Pancreas (tissue), 10 donors: Measurements from ENCODE around the gene NEDD9. TPM values are rescaled to one million over a fixed set of nuclear protein-coding genes. Genes with fewer than 3 reads are reported as not detected.

Experiments
- ATAC-seq, 4 donors: fragments of 200-7000 bp; cut with Tn5 transposase; one replicate each; pipeline versions ENCODE4 v1.8.0 to v1.9.1; 2020; ENCODE audit warnings: mild to moderate bottlenecking in 4 of 4, moderate library complexity in 4 of 4
- DNase-seq, 6 donors: peaks; one replicate each; pipeline ENCODE4 v3.0.0-alpha.2; 2020
- FAIRE-seq: peaks from 2 replicates; lab custom pipeline; 2012; peaks lifted over from hg19 to GRCh38; lab: Jason Lieb, UNC
- H3K27ac ChIP-seq, 4 donors: fragments of 200-600 bp; sonication (generic); 1 replicate in 3 of 4; 2 replicates in 1 of 4; pipeline versions ENCODE4 v1.5.0 to v1.8.0; 2020
- H3K27me3 ChIP-seq, 4 donors: fragments of 200-600 bp; one replicate each; pipeline ENCODE4 v1.8.0; 2021
- H3K36me3 ChIP-seq, 3 donors: fragments of 200-600 bp; sonication (generic) in 1 of 3; one replicate each; pipeline versions ENCODE4 v1.5.0 to v1.8.0; 2020 to 2021
- H3K4me1 ChIP-seq, 3 donors: fragments of 200-600 bp; one replicate each; pipeline ENCODE4 v1.8.0; 2021
- H3K4me3 ChIP-seq, 4 donors: fragments of 200-600 bp; sonication (generic) in 2 of 4; one replicate each; pipeline versions ENCODE4 v1.5.0 to v1.8.0; 2020 to 2021
- H3K9me3 ChIP-seq, 4 donors: fragments of 200-600 bp; one replicate each; pipeline ENCODE4 v1.8.0; 2021
- CTCF ChIP-seq, 4 donors: fragments of 200-600 bp; sonication (generic) in 3 of 4; IDR thresholded peaks; one replicate each; pipeline versions ENCODE4 v1.5.0 to v1.8.0; 2021; ENCODE audit warnings: antibody characterized with exemption in 4 of 4
- WGBS, 2 donors: extraction: QIAGEN DNeasy Blood & Tissue Kit; methylation state at CpG; one replicate each; pipeline ENCODE4 v1.1.7; 2013; 5-methylcytosine and 5-hydroxymethylcytosine counted together
- intact Hi-C, 3 donors: fragments of 100-400 bp; cut with DNase I; formaldehyde crosslinking; loops; one replicate each; pipeline versions ENCODE4 v1.11.1 to v1.14.2; 2022
- polyA plus RNA-seq, 2 donors: library from polyadenylated mRNA; stranded (reverse); fragments of 200-250 nt; gene quantifications; one replicate each; pipeline ENCODE4 v1.2.3, GENCODE V29; 2013
- total RNA-seq, 6 donors: library from RNA; stranded (reverse); fragmentation: NEBNext Ultra II Directional in 4 of 6; extraction: Animal tissue kit (Norgen Biotek cat#: 25700) in 4 of 6; gene quantifications; one replicate each; pipeline versions ENCODE4 v1.2.1 to v1.2.4, GENCODE V29; 2021 to 2023
- donor health status: healthy with polysubstance abuse.
- donor health status: DM: no; HTN: no; CAD: no; lungs with moderate emphysema.
- donor health status: DM: no; HTN: no; CAD: no.
- donor health status: control.
- donor health status: control.
- donor health status: Bipolar disorder and iron deficiency.
- donor health status: DM: yes; HTN: yes; CAD: no.
- donor health status: DM: no; HTN: no; CAD: no.
- donor health status: DM: no; HTN: no; CAD: no.
- donor health status: DM: yes; HTN: yes; CAD: no.

Gene NEDD9
- total and polyA plus RNA-seq, 8 donors: 4.8 to 13.2 (median 8.3) TPM

- Histone ChIP-seq H3K27me3 (no peaks in the 10 kb centered on the region), H3K36me3 (no peaks in the 10 kb centered on the region), H3K4me3 (no peak overlapping the region), H3K9me3 (no peaks in the 10 kb centered on the region), H3K27ac (no peak overlapping the region), H3K4me1 (peaks cover 0 to 3% (median 0%) of the 10 kb centered on the region in 3 donors)
- no peak for TF ChIP-seq CTCF (IDR thresholded peaks at IDR 0.05)
- DNase-seq (no peak), ATAC-seq (peak in 3 of 4 donors; percentile 13 to 21 (median 18)), FAIRE-seq (no peak)
- WGBS, 2 donors: 76 to 78% methylated on average over 11 of the region's 11 CpGs
- intact Hi-C loops: loop anchor here in 2 of 3 donors (5.0 to 10.0 kb wide), 2 partner anchors 251 to 254 kb away; no protein-coding TSS in a partner anchor
These were observed 8.8 kb upstream of the NEDD9 start for GRCh38 chr6:11241154-11241792.

DNA sequence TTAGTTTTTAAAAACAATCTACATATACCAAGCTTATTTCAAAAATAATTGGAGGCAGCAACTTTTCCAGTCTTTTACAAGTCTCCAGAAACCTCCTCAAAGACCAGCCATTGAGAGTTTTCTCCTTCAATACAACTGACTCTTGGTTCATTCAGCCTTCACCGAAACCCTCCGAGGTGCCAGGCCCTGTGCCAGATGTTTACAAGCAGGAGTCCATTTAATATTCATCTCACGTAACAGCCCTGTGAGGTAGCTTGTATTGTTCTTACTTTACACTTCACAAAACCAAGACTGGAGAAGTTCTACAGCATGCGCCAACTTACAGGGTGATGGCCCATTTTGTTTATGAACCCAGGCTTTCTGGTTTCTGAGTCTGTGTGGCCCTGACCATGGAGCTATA is 5.5 kb upstream of the NEDD9 start:
- WGBS, 2 donors: 92 to 97% methylated on average over 4 of the region's 4 CpGs
- TF ChIP-seq CTCF (IDR thresholded peaks at IDR 0.05): no peak
- Histone ChIP-seq H3K9me3 (no peaks in the 10 kb centered on the region), H3K36me3 (no peaks in the 10 kb centered on the region), H3K27ac (no peak overlapping the region), H3K27me3 (no peaks in the 10 kb centered on the region), H3K4me1 (peaks cover 0 to 11% (median 0%) of the 10 kb centered on the region in 3 donors), H3K4me3 (no peak overlapping the region)
- ATAC-seq (no peak), FAIRE-seq (no peak), DNase-seq (no peak)
- intact Hi-C loops: no loop called here

GRCh38 chr6:11237428-11237827 is 5.0 kb upstream of the NEDD9 start:
- Histone ChIP-seq H3K27me3 (no peaks in the 10 kb centered on the region), H3K36me3 (no peaks in the 10 kb centered on the region), H3K27ac (no peak overlapping the region), H3K4me1 (peaks cover 0 to 11% (median 0%) of the 10 kb centered on the region in 3 donors), H3K9me3 (no peaks in the 10 kb centered on the region), H3K4me3 (no peak overlapping the region)
- 85 to 92% methylated on average over 4 of the region's 4 CpGs for WGBS, 2 donors
- no peak for DNase-seq
- intact Hi-C loops: no loop called here
- no peak for TF ChIP-seq CTCF (IDR thresholded peaks at IDR 0.05)
- no peak for FAIRE-seq
- no peak for ATAC-seq

DNA sequence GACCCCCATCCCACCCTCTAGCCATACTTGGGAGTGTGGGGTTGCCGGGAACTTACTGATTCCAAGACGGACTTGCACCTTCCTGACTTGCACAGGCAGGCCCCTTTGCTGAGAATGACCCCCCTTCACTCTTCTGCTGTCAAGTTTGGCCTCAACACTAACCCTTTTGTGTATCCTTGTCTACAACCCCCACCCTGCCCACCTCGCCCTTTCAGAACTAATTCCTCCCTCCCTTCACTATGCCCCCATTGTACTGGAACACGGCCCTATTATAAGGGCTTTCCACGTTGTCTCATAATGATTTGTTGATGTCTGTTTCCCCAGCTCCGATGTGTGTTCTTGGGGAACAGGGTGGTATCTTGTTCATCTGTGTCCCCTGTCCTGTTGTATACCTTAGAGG is 4.4 kb upstream of the NEDD9 start:
- no peak for TF ChIP-seq CTCF (IDR thresholded peaks at IDR 0.05)
- no peak for FAIRE-seq
- H3K9me3 ChIP-seq: no peaks in the 10 kb centered on the region
- H3K27ac ChIP-seq: peak overlapping the region in 1 of 4 donors; percentile 33
- WGBS, 2 donors: 80 to 83% methylated on average over 6 of the region's 6 CpGs
- no peaks in the 10 kb centered on the region for H3K27me3 ChIP-seq
- H3K4me3 ChIP-seq: no peak overlapping the region
- no peak for ATAC-seq
- no peaks in the 10 kb centered on the region for H3K36me3 ChIP-seq
- no peak for DNase-seq
- peaks cover 0 to 9% (median 0%) of the 10 kb centered on the region in 3 donors for H3K4me1 ChIP-seq
- intact Hi-C loops: no loop called here

DNA sequence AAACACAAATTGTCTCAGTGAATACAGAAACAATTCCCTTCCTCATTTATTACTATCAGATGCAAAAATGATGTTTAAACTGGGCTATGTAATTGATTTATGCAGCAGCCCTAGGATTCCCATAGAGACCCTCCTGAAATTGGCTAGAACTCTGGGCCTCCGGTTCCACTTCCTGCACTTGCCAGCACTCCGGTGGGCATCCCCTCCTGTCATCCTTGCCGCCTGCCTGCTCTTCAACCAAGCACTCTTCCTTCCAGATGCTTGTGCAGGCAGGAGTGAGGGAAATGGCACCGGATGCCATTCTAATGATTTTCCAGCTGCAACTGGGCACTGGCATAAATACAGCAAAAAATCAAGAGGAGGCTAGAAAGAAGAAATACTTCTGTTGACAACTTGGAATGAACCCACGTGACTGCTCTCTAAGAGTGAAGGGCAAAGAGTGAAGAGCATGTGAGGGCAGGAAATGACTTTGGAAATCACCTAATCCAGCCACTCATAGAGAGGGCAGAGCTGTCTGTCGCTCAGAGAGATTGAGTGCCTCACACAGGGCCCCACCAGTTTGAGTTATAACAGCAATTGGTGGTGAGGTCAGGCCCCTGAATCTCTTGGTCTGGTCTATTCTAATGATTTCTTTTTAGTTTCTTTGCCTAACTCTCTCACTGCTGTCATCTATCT is 3.7 kb upstream of the NEDD9 start:
- DNase-seq (no peak), FAIRE-seq (no peak), ATAC-seq (no peak)
- Histone ChIP-seq H3K27ac (peak overlapping the region in 1 of 4 donors; percentile 33), H3K4me1 (peaks cover 0 to 8% (median 0%) of the 10 kb centered on the region in 3 donors), H3K9me3 (no peaks in the 10 kb centered on the region), H3K4me3 (no peak overlapping the region), H3K36me3 (no peaks in the 10 kb centered on the region), H3K27me3 (no peaks in the 10 kb centered on the region)
- WGBS, 2 donors: 65 to 70% methylated on average over 6 of the region's 6 CpGs
- TF ChIP-seq CTCF (IDR thresholded peaks at IDR 0.05): no peak
- intact Hi-C loops: no loop called here
